ENCODE measurements around the gene ADAMTS16.

Gene ADAMTS16

GRCh38 chr5:5278815-5279381 is 138.8 kb downstream of the ADAMTS16 start:
- no peak overlapping the region for H2AFZ ChIP-seq (ENCODE audit: low read length)
- no peak overlapping the region for H3K9ac ChIP-seq (ENCODE audit: low read length)
- no peaks in the 10 kb centered on the region for H3K36me3 ChIP-seq (ENCODE audit: insufficient read depth, low read length)
- H4K20me1 ChIP-seq (ENCODE audit: insufficient read depth, low read length), result no peaks in the 10 kb centered on the region
- TF ChIP-seq EZH2 (IDR thresholded peaks at IDR 0.05; ENCODE audit: borderline replicate concordance, low read length), result no peak
- no peak for TF ChIP-seq CTCF (IDR thresholded peaks at IDR 0.05; ENCODE audit: low read length)
- H3K9me2 ChIP-seq (ENCODE audit: low read depth, low read length), result no peaks in the 10 kb centered on the region
- H3K79me2 ChIP-seq (ENCODE audit: insufficient read depth, low read length), result no peaks in the 10 kb centered on the region
- H3K4me3 ChIP-seq (ENCODE audit: low read depth, low read length, poor library complexity, severe bottlenecking), result no peak overlapping the region
- no peaks in the 10 kb centered on the region for H3K4me1 ChIP-seq (ENCODE audit: insufficient read depth, low read length, severe bottlenecking)
- H3K9me3 ChIP-seq (ENCODE audit: low read length), result peaks cover 5% of the 10 kb centered on the region; the same call in 1 of the 2 replicates
- no peaks in the 10 kb centered on the region for H3K27me3 ChIP-seq (ENCODE audit: insufficient read depth, low read length)
- no peaks in the 10 kb centered on the region for H3F3A ChIP-seq (ENCODE audit: insufficient read depth, low read length)
- H3K4me2 ChIP-seq (ENCODE audit: low read length), result no peak overlapping the region
- no peak overlapping the region for H3K27ac ChIP-seq (ENCODE audit: low read depth, low read length, poor library complexity, severe bottlenecking)

- Histone ChIP-seq H3K4me2 (ENCODE audit: low read length) (no peak overlapping the region), H3K4me3 (ENCODE audit: low read depth, low read length, poor library complexity, severe bottlenecking) (no peak overlapping the region), H3K9me2 (ENCODE audit: low read depth, low read length) (no peaks in the 10 kb centered on the region), H2AFZ (ENCODE audit: low read length) (no peak overlapping the region), H3F3A (ENCODE audit: insufficient read depth, low read length) (no peaks in the 10 kb centered on the region), H3K36me3 (ENCODE audit: insufficient read depth, low read length) (no peaks in the 10 kb centered on the region), H3K27ac (ENCODE audit: low read depth, low read length, poor library complexity, severe bottlenecking) (no peak overlapping the region), H3K9me3 (ENCODE audit: low read length) (peaks cover 5% of the 10 kb centered on the region; the same call in 1 of the 2 replicates), H3K27me3 (ENCODE audit: insufficient read depth, low read length) (no peaks in the 10 kb centered on the region), H3K4me1 (ENCODE audit: insufficient read depth, low read length, severe bottlenecking) (no peaks in the 10 kb centered on the region), H3K9ac (ENCODE audit: low read length) (no peak overlapping the region), H3K79me2 (ENCODE audit: insufficient read depth, low read length) (no peaks in the 10 kb centered on the region), H4K20me1 (ENCODE audit: insufficient read depth, low read length) (no peaks in the 10 kb centered on the region)
- TF ChIP-seq EZH2 (IDR thresholded peaks at IDR 0.05; ENCODE audit: borderline replicate concordance, low read length), result no peak
Measured at GRCh38 chr5:5285906-5286305, 145.8 kb downstream of the ADAMTS16 start.

- no peak overlapping the region for H3K27ac ChIP-seq (ENCODE audit: low read depth, low read length, poor library complexity, severe bottlenecking)
- peaks cover 5% of the 10 kb centered on the region; the same call in 1 of the 2 replicates for H3K9me3 ChIP-seq (ENCODE audit: low read length)
- no peaks in the 10 kb centered on the region for H3F3A ChIP-seq (ENCODE audit: insufficient read depth, low read length)
- no peaks in the 10 kb centered on the region for H3K79me2 ChIP-seq (ENCODE audit: insufficient read depth, low read length)
- H3K27me3 ChIP-seq (ENCODE audit: insufficient read depth, low read length), result no peaks in the 10 kb centered on the region
- no peak overlapping the region for H3K4me3 ChIP-seq (ENCODE audit: low read depth, low read length, poor library complexity, severe bottlenecking)
- no peak for TF ChIP-seq CTCF (IDR thresholded peaks at IDR 0.05; ENCODE audit: low read length)
- no peak for TF ChIP-seq EZH2 (IDR thresholded peaks at IDR 0.05; ENCODE audit: borderline replicate concordance, low read length)
- H4K20me1 ChIP-seq (ENCODE audit: insufficient read depth, low read length), result no peaks in the 10 kb centered on the region
- H3K4me1 ChIP-seq (ENCODE audit: insufficient read depth, low read length, severe bottlenecking), result no peaks in the 10 kb centered on the region
- H3K9ac ChIP-seq (ENCODE audit: low read length), result no peak overlapping the region
- no peaks in the 10 kb centered on the region for H3K36me3 ChIP-seq (ENCODE audit: insufficient read depth, low read length)
- H2AFZ ChIP-seq (ENCODE audit: low read length), result no peak overlapping the region
- H3K4me2 ChIP-seq (ENCODE audit: low read length), result no peak overlapping the region
- no peaks in the 10 kb centered on the region for H3K9me2 ChIP-seq (ENCODE audit: low read depth, low read length)
Measured at GRCh38 chr5:5287419-5287818, 147.3 kb downstream of the ADAMTS16 start.

- Histone ChIP-seq H3K36me3 (ENCODE audit: insufficient read depth, low read length) (no peaks in the 10 kb centered on the region), H3K27ac (ENCODE audit: low read depth, low read length, poor library complexity, severe bottlenecking) (no peak overlapping the region), H3K4me1 (ENCODE audit: insufficient read depth, low read length, severe bottlenecking) (no peaks in the 10 kb centered on the region), H4K20me1 (ENCODE audit: insufficient read depth, low read length) (no peaks in the 10 kb centered on the region), H3K27me3 (ENCODE audit: insufficient read depth, low read length) (no peaks in the 10 kb centered on the region), H2AFZ (ENCODE audit: low read length) (no peak overlapping the region), H3F3A (ENCODE audit: insufficient read depth, low read length) (no peaks in the 10 kb centered on the region), H3K9ac (ENCODE audit: low read length) (no peak overlapping the region), H3K79me2 (ENCODE audit: insufficient read depth, low read length) (no peaks in the 10 kb centered on the region), H3K9me3 (ENCODE audit: low read length) (peaks cover 4% of the 10 kb centered on the region; the same call in 1 of the 2 replicates), H3K9me2 (ENCODE audit: low read depth, low read length) (no peaks in the 10 kb centered on the region), H3K4me2 (ENCODE audit: low read length) (no peak overlapping the region), H3K4me3 (ENCODE audit: low read depth, low read length, poor library complexity, severe bottlenecking) (no peak overlapping the region)
- TF ChIP-seq CTCF (IDR thresholded peaks at IDR 0.05; ENCODE audit: low read length) (no peak), EZH2 (IDR thresholded peaks at IDR 0.05; ENCODE audit: borderline replicate concordance, low read length) (no peak)
Measured at GRCh38 chr5:5288201-5288600, 148.1 kb downstream of the ADAMTS16 start.
